Large intestine (tissue), 3 donors: ENCODE results near the gene FIBCD1. TPM values are rescaled to one million over a fixed set of nuclear protein-coding genes. Genes with fewer than 3 reads are reported as not detected.

Experiments used
- DNase-seq, 2 donors: peaks; one replicate each; pipeline versions ENCODE4 v3.0.0 to v3.0.0-alpha.2; 2013
- H3K27ac ChIP-seq: one replicate; pipeline ENCODE4 v1.5.1; 2013; ENCODE audit warnings: low read length
- H3K27me3 ChIP-seq: 2 replicates; pipeline ENCODE4 v1.6.1; 2013; ENCODE audit warnings: low read length; ENCODE audit not compliant: control insufficient read depth, insufficient read depth
- H3K36me3 ChIP-seq: 2 replicates; pipeline ENCODE4 v1.6.1; 2013; ENCODE audit warnings: low read length; ENCODE audit not compliant: control insufficient read depth, insufficient read depth
- H3K4me1 ChIP-seq: one replicate; pipeline ENCODE4 v1.6.1; 2013; ENCODE audit warnings: low read length; ENCODE audit not compliant: control insufficient read depth, insufficient read depth
- H3K4me3 ChIP-seq: one replicate; pipeline ENCODE4 v1.5.1; 2013; ENCODE audit warnings: low read length
- H3K9me3 ChIP-seq: one replicate; pipeline ENCODE4 v1.6.1; 2013; ENCODE audit warnings: mild to moderate bottlenecking, low read depth, low read length, moderate library complexity; ENCODE audit not compliant: control insufficient read depth
- WGBS: methylation state at CpG from one replicate; pipeline ENCODE4 v1.1.5; 2013; ENCODE audit warnings: low lambda C conversion rate; ENCODE audit not compliant: insufficient coverage; 5-methylcytosine and 5-hydroxymethylcytosine counted together
- polyA plus RNA-seq: library from polyadenylated mRNA; unstranded; fragments of 120-200 nt; gene quantifications from one replicate; pipeline ENCODE4 v1.2.1, GENCODE V29; 2013

FIBCD1 gene
- polyA plus RNA-seq, 1 donor: 1.5 TPM

DNA sequence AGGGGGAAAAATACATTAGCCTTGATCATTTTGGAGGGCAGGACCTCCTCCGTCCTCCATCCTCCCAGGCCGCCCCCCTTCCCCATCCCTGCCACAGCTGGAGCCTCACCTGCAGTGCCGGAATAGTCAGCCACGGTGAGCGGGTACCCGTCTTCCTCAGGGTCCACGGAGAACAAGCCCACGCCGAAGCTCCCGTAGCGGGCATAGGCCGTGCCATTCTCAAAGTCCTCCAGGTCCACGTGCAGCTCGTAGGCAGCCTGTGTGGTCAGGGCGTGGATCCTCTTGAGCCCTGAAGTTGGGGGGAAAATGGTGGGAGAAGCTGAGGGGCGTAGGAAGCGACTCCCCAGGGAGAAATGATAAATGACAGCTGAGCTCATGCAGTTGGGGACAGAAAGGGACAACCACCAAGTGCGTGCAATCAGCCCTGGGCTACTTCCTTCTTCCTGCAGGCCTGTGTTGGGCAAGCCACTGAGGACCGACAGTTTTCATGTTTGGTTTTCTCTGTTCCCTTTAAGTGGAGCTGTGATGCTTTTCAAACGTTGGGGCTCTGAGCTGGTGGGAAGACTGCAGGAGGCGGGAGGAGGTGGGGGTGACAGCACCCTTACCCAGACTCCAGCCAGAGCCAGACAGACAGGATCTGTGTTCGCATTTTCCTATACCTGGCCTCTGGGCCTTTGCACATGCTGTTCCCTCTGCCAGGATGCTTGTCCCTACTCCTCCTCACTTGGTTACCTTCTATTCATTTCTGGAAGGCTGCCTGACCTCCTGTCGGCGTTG is 33.7 kb downstream of the FIBCD1 start:
- Histone ChIP-seq H3K36me3 (no peaks in the 10 kb centered on the region), H3K9me3 (no peaks in the 10 kb centered on the region), H3K27ac (no peak overlapping the region), H3K4me1 (no peaks in the 10 kb centered on the region), H3K4me3 (no peak overlapping the region), H3K27me3 (peaks cover 24% of the 10 kb centered on the region)
- no peak for DNase-seq
- WGBS: no CpG with 5 or more reads among the region's 24 CpGs

DNA sequence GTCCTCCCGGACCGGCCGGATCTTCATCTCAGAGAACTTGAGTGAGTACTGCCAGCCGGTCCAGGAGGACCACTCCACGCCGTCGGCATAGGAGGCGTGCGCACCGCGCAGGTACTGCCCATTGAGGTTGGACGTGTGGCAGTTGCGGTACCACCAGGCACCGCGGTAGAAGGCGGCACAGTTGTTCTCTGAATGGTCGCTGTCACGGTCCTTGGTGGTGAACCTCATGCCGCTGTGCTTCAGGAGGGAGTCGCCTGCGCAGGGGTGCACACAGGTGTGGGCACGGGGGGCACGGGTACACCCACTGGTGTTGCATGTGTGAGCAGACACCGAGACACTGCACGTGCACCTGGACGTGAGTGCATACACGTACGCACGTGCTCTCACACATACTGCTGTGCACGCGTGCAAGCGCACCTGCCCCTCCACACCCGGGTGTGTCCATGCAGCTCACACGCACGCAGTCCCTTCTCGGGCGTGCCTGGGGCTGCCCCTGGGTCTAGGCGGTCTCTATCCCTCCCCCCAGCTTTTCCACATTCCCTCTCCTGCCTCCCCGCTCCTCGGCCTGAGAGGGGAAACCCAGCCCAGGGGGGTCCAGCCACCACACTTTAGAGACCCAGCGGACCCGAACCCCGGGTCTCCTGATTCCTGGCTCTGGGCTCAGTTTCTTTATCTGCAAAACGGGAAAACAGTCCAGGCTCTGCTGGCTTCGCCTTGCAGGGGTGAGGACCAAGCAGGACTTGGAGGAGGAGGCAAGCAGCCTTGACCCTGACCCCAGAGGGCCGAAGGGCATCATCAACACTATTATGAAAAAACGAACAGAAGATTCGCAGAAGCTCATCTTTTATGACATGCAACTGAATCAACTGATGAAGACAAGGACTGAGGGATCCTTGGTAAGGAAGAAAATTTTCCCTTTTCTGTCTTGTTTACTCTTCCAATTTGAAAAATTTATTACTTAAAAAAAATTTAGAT is 34.7 kb downstream of the FIBCD1 start:
- Histone ChIP-seq H3K27ac (no peak overlapping the region), H3K27me3 (peaks cover 34% of the 10 kb centered on the region), H3K4me1 (peaks cover 1% of the 10 kb centered on the region), H3K36me3 (no peaks in the 10 kb centered on the region), H3K9me3 (no peaks in the 10 kb centered on the region), H3K4me3 (no peak overlapping the region)
- WGBS: 80% methylated on average over 1 of the region's 48 CpGs
- DNase-seq: no peak

DNA sequence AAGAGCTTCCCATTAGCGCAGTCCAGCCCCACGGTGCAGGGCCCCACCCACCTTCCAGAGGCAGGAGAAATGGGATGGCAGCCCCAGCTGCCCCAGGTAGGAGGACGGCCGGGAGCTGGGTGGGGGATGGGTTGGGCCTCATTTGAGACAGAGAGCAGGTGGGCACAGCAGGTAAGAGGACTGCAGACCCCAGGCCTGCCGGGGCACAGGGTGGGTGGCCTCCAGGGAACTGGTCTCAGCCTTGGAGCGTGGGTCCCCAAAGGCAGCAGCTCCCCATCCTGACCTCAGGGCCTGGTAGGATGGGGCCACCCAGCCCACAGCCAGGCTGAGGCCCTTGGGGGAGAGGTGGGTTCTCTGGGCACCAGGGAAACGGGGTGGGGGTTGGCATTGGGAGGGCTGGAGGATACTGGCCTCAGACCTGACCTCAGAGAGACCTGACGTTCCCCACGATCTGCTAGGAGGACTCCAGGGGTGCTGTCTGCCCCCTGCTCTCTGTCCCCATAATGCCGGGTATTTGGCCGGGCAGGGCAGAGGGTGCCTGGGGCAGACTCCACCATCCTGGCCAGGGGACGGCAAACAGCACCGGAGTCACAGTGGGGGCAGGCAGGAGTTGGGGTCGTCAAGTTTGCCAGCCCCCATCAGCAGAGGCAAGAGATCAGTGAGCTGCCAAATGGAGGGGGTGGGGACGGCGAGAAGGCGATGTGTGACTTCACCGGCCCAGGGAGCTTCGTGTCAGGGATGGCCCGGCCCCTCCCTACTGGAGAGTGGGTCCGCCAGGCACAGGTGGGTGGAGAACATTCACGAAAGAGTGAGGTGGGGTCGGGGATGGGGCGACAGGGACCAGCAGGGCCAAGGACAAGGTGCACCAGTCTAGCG is 35.6 kb downstream of the FIBCD1 start:
- H3K4me3 ChIP-seq: no peak overlapping the region
- H3K4me1 ChIP-seq: peaks cover 3% of the 10 kb centered on the region
- DNase-seq: no peak
- peaks cover 37% of the 10 kb centered on the region for H3K27me3 ChIP-seq
- no peaks in the 10 kb centered on the region for H3K9me3 ChIP-seq
- H3K36me3 ChIP-seq: no peaks in the 10 kb centered on the region
- WGBS: no CpG with 5 or more reads among the region's 25 CpGs
- no peak overlapping the region for H3K27ac ChIP-seq

DNA sequence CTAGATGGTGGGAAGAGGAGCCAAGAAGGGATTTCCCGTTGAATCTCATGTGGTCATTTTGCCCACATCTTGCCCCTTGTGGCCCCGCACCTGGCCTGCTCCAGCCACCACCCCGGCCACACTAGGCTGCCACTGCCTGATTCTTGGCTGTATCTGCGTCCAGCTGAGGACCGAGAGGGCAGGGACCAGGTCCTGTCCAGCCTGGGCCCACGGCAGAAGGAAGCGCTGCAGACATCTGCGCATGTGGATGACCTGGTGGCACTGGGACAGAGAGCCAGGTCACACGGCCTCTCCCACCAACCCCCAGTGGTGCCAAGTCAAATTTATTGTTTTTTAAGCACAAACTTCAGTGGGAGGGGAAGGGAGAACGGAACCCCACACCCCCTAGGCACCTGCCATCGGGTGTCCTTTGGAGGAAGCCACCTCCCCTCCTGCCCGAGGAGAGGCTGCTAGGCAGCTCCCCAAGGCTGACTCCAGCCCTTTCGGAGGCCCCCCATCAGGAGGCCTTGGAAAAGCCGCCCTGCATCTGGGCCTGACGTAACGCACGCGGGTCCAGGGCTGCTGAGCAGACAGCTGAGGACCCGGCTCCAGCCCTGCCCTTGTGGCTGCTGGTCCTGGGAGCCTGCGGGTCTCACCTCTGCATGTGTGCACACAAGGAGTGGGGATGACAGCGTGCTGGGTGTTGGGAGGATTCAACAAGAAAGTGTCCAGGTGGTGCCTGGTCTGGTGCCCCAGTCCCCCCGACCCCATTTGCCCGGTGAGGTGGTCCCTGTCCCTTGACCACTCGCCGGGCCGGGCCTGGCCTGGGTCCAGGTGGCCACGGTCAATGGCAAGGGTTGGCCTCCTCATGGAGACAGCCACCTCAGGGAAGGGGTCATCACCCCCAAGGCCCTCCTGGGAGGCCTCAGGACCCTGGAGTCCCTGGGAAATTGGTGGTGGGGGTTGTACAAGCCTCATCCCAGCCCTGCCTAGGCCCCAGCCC is 36.6 kb downstream of the FIBCD1 start:
- WGBS: no CpG with 5 or more reads among the region's 27 CpGs
- peaks cover 41% of the 10 kb centered on the region for H3K27me3 ChIP-seq
- H3K4me3 ChIP-seq: no peak overlapping the region
- no peak for DNase-seq
- H3K4me1 ChIP-seq: peaks cover 3% of the 10 kb centered on the region
- no peak overlapping the region for H3K27ac ChIP-seq
- H3K9me3 ChIP-seq: no peaks in the 10 kb centered on the region
- no peaks in the 10 kb centered on the region for H3K36me3 ChIP-seq

DNA sequence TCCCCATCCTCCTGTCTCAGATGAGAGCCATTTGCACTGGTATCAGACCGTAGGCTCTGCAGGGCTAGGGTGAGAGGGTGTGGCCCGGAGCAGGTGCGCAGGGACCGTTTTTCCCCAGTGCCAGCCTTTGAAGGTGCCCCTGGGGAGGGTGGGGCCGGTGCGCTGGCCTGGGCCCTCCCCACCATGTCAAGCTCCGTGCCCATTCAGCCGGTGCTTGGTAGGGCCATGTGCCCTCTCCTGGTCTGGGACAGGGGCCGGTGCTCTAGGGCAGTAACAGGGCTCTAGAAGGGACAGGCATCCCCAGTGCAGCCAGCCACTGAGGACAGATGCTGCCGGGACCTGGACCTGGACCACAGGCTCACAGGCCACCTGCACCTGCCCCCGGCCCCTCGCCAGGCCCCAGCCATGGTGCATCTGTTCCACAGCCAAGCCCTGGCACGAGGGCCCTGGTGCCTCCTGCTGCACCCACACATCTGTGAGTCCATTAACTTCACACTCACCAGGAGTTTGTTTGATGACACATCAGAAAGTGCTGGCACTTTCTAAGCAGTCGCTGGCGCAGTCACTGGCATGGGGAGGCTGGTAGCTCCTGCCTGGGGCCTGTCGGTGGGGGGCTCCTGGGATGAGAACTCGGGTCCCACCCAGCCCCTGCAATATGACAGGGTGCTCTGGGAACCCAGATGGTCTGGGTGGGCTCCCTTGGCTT is 37.4 kb downstream of the FIBCD1 start:
- no peak for DNase-seq
- peaks cover 39% of the 10 kb centered on the region for H3K27me3 ChIP-seq

DNA sequence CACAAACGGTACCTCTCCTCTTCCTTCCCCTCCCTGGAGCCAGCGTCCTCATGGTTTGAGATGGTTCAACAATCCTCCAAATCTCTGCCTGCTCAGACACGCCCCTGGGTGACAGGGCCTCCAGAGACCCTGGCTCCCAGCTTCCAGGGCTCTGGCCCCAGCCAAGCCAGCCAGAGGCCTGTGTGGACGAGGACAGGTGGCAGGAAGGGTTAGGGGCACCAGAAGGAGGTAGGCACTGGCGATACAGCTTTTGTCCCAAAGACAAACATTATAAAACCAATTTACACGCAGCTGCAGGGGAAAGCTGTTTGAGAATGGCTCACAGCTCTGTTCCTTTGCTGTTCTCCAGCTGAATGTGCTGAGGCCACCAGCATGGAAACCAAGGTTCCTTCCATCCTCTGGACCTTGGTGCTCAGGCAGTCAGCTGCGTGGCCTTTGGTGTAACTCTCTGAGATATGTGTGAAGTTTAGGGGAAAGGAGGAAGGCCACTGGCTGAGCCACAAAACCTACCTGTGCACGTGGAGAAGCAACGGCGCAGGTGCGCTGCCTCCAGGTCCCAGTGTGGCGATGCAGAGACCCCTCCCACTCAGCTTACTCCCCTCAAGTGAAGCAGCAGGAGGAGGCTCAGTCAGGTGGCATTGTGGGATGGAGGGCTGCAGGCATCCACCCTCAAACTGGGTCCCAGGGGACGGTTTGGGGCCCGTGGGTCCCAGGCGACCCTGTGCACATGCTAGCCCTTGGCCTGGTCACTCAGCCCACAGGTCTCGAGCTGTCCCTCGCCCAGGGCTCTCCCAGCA is 38.1 kb downstream of the FIBCD1 start:
- DNase-seq: no peak
- Histone ChIP-seq H3K9me3 (no peaks in the 10 kb centered on the region), H3K4me1 (peaks cover 3% of the 10 kb centered on the region), H3K27me3 (peaks cover 35% of the 10 kb centered on the region), H3K27ac (no peak overlapping the region), H3K4me3 (no peak overlapping the region), H3K36me3 (no peaks in the 10 kb centered on the region)
- no CpG with 5 or more reads among the region's 17 CpGs for WGBS

More for the DNA sequence above, 37.4 kb downstream of the FIBCD1 start:
- Histone ChIP-seq H3K27ac (no peak overlapping the region), H3K9me3 (no peaks in the 10 kb centered on the region), H3K4me3 (no peak overlapping the region), H3K4me1 (peaks cover 3% of the 10 kb centered on the region), H3K36me3 (no peaks in the 10 kb centered on the region)
- WGBS: no CpG with 5 or more reads among the region's 17 CpGs

DNA sequence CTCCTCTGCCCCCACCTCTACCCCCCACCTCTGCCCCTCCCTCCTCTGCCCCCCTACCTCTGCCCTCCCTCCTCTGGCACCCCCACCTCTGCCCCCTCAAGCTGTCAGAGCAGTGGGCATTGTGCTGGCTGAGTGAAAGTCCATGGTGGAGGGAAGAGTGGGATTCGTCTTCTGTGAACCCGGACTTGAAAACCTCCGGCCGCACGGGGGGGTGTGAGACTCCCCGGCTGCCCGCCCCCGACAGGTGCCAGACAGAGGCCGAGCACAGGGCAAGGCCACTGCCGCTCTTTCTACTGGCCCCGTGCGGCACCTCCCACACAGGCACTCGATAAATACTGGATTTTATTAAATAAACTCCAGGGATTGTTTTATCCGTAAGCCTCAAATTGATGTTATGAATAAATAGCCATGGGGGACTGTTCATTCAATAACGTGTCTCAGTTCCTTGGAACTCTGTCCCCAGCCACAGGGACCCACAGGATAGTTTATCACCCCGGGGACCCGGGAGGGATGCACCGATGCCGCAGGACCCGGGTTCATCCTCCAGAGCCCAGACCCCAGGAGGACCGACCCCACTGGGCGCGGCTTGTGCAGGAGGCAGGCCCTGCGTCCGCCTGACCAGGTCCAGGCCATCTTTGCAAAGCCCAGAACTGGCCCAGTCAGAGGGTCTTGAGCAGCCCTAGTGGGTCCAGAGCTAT is 39.8 kb downstream of the FIBCD1 start:
- Histone ChIP-seq H3K27me3 (peaks cover 29% of the 10 kb centered on the region), H3K4me3 (no peak overlapping the region), H3K36me3 (no peaks in the 10 kb centered on the region), H3K9me3 (no peaks in the 10 kb centered on the region), H3K27ac (no peak overlapping the region), H3K4me1 (peaks cover 3% of the 10 kb centered on the region)
- no peak for DNase-seq
- WGBS: no CpG with 5 or more reads among the region's 25 CpGs

DNA sequence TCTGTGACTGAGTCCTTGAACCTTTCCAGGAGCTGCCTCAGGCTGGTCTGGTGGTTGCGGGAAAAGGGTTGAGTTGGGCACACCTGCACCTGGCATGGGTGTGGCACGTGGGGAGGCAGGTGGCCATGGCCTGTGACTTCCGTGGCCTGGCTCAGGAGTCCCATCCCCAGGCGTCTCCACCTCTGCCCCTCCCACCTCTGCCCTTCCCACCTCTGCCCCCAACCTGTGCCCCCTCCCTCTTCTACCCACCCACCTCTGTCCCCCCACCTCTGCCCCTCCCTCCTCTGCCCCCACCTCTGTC is 40.5 kb downstream of the FIBCD1 start:
- Histone ChIP-seq H3K9me3 (no peaks in the 10 kb centered on the region), H3K27ac (no peak overlapping the region), H3K27me3 (peaks cover 29% of the 10 kb centered on the region), H3K36me3 (peaks cover under 1% of the 10 kb centered on the region), H3K4me1 (peaks cover 3% of the 10 kb centered on the region), H3K4me3 (no peak overlapping the region)
- DNase-seq: no peak
- WGBS: no CpG with 5 or more reads among the region's 4 CpGs
